ENCODE measurements around the gene BRIP1.
"Not testable (repeated sequence)": the region's sequence is repeated elsewhere in the genome, so short reads cannot be mapped to it uniquely, and the experiment has no call there.

The BRIP1 gene

GRCh38 chr17:61826866-61827265, 36.5 kb downstream of the BRIP1 start:
- not testable (repeated sequence) for DNase-seq

GRCh38 chr17:61826198-61826597, 37.1 kb downstream of the BRIP1 start:
- not testable (repeated sequence) for DNase-seq

- DNase-seq: no peak
Observed at GRCh38 chr17:61825448-61826137, 37.7 kb downstream of the BRIP1 start.

GRCh38 chr17:61822326-61823285, 40.7 kb downstream of the BRIP1 start:
- DNase-seq: no peak

GRCh38 chr17:61821655-61822054, 41.7 kb downstream of the BRIP1 start:
- no peak for DNase-seq

- not testable (repeated sequence) for DNase-seq
Observed at GRCh38 chr17:61819265-61819664, 44.1 kb downstream of the BRIP1 start.

GRCh38 chr17:61818225-61818624, 45.1 kb downstream of the BRIP1 start:
- no peak for DNase-seq

GRCh38 chr17:61817452-61817851, 45.9 kb downstream of the BRIP1 start:
- DNase-seq: no peak

GRCh38 chr17:61816538-61816937, 46.8 kb downstream of the BRIP1 start:
- no peak for DNase-seq

GRCh38 chr17:61815863-61816503, 47.3 kb downstream of the BRIP1 start:
- DNase-seq: no peak

- DNase-seq: no peak
Observed at GRCh38 chr17:61814485-61814884, 48.8 kb downstream of the BRIP1 start.

GRCh38 chr17:61813211-61813610, 50.1 kb downstream of the BRIP1 start:
- no peak for DNase-seq

GRCh38 chr17:61812747-61813146, 50.6 kb downstream of the BRIP1 start:
- DNase-seq: no peak

GRCh38 chr17:61809816-61810392, 53.4 kb downstream of the BRIP1 start:
- DNase-seq: no peak

GRCh38 chr17:61808442-61808841, 54.9 kb downstream of the BRIP1 start:
- DNase-seq: no peak

GRCh38 chr17:61806936-61807335, 56.4 kb downstream of the BRIP1 start:
- no peak for DNase-seq

GRCh38 chr17:61806081-61806828, 57.1 kb downstream of the BRIP1 start:
- DNase-seq: no peak

- no peak for DNase-seq
Observed at GRCh38 chr17:61805399-61805798, 57.9 kb downstream of the BRIP1 start.

GRCh38 chr17:61803796-61804195, 59.5 kb downstream of the BRIP1 start:
- DNase-seq: no peak

GRCh38 chr17:61803216-61803615, 60.1 kb downstream of the BRIP1 start:
- no peak for DNase-seq

GRCh38 chr17:61799812-61800484, 63.4 kb downstream of the BRIP1 start:
- DNase-seq: no peak

- DNase-seq: no peak
Observed at GRCh38 chr17:61797283-61797682, 66.0 kb downstream of the BRIP1 start.
